HEK293 (cell line): ENCODE results near the gene SEMA3A.
"Not testable (repeated sequence)": the region's sequence is repeated elsewhere in the genome, so short reads cannot be mapped to it uniquely, and the experiment has no call there.

Experiments
- KLF1 ChIP-seq: fragments of 450-650 bp; formaldehyde crosslinking; IDR thresholded peaks from 2 replicates; pipeline ENCODE4 v1.5.1; 2016; ENCODE audit warnings: missing biosample characterization, missing genetic modification characterization
- YY1 ChIP-seq: fragments of 450-650 bp; formaldehyde crosslinking; IDR thresholded peaks from 2 replicates; pipeline ENCODE4 v1.5.1; 2018; ENCODE audit warnings: missing biosample characterization, missing genetic modification characterization
- ZNF121 ChIP-seq: fragments of 450-650 bp; formaldehyde crosslinking; IDR thresholded peaks from 2 replicates; pipeline ENCODE4 v1.5.1; 2016; ENCODE audit warnings: missing biosample characterization, missing genetic modification characterization
- ZNF175 ChIP-seq: fragments of 450-650 bp; formaldehyde crosslinking; IDR thresholded peaks from 2 replicates; pipeline ENCODE4 v1.5.1; 2016; ENCODE audit warnings: missing biosample characterization, missing genetic modification characterization
- ZNF274 ChIP-seq, 2 experiments: fragments of 200-500 bp in 1 of 2; fragments of 450-650 bp in 1 of 2; sonication (Bioruptor generic) in 1 of 2; formaldehyde crosslinking in 1 of 2; IDR thresholded peaks; 2 replicates each; pipeline versions ENCODE4 v1.5.1 to v1.6.1; 2014 to 2016; ENCODE audit warnings: borderline replicate concordance in 1 of 2, inconsistent platforms in 1 of 2, low read length in 1 of 2, missing biosample characterization in 1 of 2, missing genetic modification characterization in 1 of 2
- ZNF548 ChIP-seq: fragments of 450-650 bp; formaldehyde crosslinking; IDR thresholded peaks from 2 replicates; pipeline ENCODE4 v1.5.1; 2016; ENCODE audit warnings: missing biosample characterization, missing genetic modification characterization
- ZNF660 ChIP-seq: fragments of 450-650 bp; IDR thresholded peaks from 2 replicates; pipeline ENCODE4 v1.5.1; 2018; ENCODE audit warnings: missing biosample characterization, mild to moderate bottlenecking, missing genetic modification characterization
- ZNF707 ChIP-seq: fragments of 450-650 bp; formaldehyde crosslinking; IDR thresholded peaks from 2 replicates; pipeline ENCODE4 v1.5.1; 2016; ENCODE audit warnings: missing biosample characterization, missing genetic modification characterization
- TF ChIP-seq, protein P1 (sequence below): fragments of 450-650 bp; formaldehyde crosslinking; IDR thresholded peaks from 2 replicates; pipeline ENCODE4 v1.5.1; 2016; ENCODE audit warnings: missing biosample characterization, missing genetic modification characterization
- TF ChIP-seq, protein P2 (sequence below): fragments of 450-650 bp; IDR thresholded peaks from 2 replicates; pipeline ENCODE4 v1.5.1; 2018; ENCODE audit warnings: missing biosample characterization, mild to moderate bottlenecking, missing genetic modification characterization

GRCh38 chr7:84055199-84055598 is 139.4 kb downstream of the SEMA3A start:
- TF ChIP-seq ZNF175 (tag by site-specific recombination); KLF1; ZNF660 (tag by site-specific recombination); YY1 (tag by site-specific recombination); ZNF274 (IDR thresholded peaks at IDR 0.05; ENCODE audit: low read length); ZNF274 (tag by site-specific recombination; IDR thresholded peaks at IDR 0.05; ENCODE audit: borderline replicate concordance); ZNF707; ZNF121 (tag by site-specific recombination); ZNF548 (tag by site-specific recombination): not testable (repeated sequence)
- TF ChIP-seq, protein P1, sequence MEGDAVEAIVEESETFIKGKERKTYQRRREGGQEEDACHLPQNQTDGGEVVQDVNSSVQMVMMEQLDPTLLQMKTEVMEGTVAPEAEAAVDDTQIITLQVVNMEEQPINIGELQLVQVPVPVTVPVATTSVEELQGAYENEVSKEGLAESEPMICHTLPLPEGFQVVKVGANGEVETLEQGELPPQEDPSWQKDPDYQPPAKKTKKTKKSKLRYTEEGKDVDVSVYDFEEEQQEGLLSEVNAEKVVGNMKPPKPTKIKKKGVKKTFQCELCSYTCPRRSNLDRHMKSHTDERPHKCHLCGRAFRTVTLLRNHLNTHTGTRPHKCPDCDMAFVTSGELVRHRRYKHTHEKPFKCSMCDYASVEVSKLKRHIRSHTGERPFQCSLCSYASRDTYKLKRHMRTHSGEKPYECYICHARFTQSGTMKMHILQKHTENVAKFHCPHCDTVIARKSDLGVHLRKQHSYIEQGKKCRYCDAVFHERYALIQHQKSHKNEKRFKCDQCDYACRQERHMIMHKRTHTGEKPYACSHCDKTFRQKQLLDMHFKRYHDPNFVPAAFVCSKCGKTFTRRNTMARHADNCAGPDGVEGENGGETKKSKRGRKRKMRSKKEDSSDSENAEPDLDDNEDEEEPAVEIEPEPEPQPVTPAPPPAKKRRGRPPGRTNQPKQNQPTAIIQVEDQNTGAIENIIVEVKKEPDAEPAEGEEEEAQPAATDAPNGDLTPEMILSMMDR: not testable (repeated sequence)
- TF ChIP-seq, protein P2, sequence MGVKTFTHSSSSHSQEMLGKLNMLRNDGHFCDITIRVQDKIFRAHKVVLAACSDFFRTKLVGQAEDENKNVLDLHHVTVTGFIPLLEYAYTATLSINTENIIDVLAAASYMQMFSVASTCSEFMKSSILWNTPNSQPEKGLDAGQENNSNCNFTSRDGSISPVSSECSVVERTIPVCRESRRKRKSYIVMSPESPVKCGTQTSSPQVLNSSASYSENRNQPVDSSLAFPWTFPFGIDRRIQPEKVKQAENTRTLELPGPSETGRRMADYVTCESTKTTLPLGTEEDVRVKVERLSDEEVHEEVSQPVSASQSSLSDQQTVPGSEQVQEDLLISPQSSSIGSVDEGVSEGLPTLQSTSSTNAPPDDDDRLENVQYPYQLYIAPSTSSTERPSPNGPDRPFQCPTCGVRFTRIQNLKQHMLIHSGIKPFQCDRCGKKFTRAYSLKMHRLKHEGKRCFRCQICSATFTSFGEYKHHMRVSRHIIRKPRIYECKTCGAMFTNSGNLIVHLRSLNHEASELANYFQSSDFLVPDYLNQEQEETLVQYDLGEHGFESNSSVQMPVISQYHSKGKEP: not testable (repeated sequence)
